GM13976 (cell line): ENCODE data around the gene HLX.

Experiments
- DNase-seq: peaks from one replicate; pipeline ENCODE4 v3.0.0; 2012; ENCODE audit warnings: low spot score
- in situ Hi-C: fragments of 300-500 bp; cut with MboI; formaldehyde crosslinking; loops from one replicate; pipeline ENCODE4 v1.12.0; 2022; ENCODE audit warnings: low sequenced_read_pairs, mixed read lengths, inconsistent platforms; ENCODE audit not compliant: unreplicated experiment
- TF ChIP-seq, protein P1 (sequence below): IDR thresholded peaks from 2 replicates; pipeline ENCODE4 v1.5.1; 2012; ENCODE audit warnings: borderline replicate concordance, mild to moderate bottlenecking; ENCODE audit not compliant: insufficient read depth; ENCODE audit errors: extremely low read depth, missing control alignments, control extremely low read depth

Gene HLX

DNA sequence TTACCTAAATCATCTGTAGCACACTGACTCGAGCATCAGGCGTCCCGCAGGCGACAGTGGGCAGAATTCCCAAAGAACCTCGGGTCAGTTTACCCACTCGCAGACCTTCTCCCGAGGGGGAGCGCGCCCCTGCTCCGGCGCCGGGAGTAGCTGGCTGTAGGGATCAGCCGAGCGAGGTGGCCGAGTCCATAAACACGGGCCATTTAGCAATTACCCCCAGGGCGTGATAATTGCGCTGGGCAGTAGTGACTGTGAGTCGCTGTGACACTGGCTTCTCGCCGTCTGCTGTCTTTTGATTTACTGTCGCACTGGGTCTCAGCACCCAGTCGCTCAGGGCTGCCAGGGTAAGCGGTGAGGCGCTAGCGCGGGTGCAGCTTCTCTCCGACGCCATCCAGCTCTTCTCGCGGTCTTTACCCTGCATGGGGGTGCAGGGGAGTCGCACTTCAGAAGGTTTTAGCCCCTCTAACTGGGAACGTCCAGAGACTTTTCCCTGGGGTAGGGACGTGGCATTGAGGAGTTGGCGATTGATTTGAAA, 16.2 kb downstream of the HLX start:
- in situ Hi-C loops, result no loop called here
- DNase-seq, result peak; percentile 12
- TF ChIP-seq, protein P1, sequence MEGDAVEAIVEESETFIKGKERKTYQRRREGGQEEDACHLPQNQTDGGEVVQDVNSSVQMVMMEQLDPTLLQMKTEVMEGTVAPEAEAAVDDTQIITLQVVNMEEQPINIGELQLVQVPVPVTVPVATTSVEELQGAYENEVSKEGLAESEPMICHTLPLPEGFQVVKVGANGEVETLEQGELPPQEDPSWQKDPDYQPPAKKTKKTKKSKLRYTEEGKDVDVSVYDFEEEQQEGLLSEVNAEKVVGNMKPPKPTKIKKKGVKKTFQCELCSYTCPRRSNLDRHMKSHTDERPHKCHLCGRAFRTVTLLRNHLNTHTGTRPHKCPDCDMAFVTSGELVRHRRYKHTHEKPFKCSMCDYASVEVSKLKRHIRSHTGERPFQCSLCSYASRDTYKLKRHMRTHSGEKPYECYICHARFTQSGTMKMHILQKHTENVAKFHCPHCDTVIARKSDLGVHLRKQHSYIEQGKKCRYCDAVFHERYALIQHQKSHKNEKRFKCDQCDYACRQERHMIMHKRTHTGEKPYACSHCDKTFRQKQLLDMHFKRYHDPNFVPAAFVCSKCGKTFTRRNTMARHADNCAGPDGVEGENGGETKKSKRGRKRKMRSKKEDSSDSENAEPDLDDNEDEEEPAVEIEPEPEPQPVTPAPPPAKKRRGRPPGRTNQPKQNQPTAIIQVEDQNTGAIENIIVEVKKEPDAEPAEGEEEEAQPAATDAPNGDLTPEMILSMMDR, result no peak

GRCh38 chr1:220896092-220896491, 16.8 kb downstream of the HLX start:
- in situ Hi-C loops, result no loop called here
- DNase-seq, result no peak
- TF ChIP-seq, protein P1, result no peak

- no peak for DNase-seq
- TF ChIP-seq, protein P1, result no peak
- in situ Hi-C loops, result no loop called here
Observed at GRCh38 chr1:220900842-220901241, 21.6 kb downstream of the HLX start.

DNA sequence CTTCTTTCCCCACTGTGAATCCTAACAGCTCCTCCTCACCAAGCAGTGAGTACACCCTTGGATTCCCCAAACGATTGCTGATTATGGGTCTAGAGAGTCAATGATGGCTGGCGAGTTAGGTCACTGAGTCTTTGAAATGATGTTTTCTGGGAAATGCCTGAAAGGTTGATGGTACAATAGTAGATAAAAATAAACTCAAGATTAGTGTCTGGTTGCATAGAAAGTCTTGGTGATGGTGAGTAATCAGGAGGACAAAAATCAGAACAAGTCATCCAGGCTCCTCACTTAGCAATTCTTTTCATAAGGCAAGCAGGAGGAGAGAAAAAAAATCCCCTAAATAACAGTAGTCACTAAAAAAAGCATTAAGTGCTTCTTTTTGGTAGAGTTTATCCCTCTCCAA, 22.6 kb downstream of the HLX start:
- in situ Hi-C loops, result no loop called here
- DNase-seq, result no peak
- TF ChIP-seq, protein P1, result no peak

DNA sequence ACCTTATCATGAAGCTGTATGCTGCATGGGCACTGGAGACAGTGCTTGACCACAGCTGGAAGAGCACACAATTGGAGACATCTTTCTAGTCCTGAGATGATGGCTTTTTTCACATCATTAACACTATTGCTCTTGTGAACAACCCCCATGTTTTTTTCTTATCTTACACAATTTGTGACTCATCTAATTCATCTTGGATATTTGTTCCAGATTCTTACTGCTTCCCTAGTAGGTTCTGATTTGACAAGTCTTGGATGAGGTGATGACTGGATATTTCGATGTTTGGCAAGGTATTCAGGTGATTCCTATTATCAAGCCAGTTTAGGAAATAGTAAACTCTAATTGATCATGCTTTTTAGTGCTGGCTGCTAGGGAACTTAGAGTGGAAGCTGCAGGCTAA, 23.7 kb downstream of the HLX start:
- no peak for DNase-seq
- TF ChIP-seq, protein P1, result no peak
- in situ Hi-C loops, result no loop called here

DNA sequence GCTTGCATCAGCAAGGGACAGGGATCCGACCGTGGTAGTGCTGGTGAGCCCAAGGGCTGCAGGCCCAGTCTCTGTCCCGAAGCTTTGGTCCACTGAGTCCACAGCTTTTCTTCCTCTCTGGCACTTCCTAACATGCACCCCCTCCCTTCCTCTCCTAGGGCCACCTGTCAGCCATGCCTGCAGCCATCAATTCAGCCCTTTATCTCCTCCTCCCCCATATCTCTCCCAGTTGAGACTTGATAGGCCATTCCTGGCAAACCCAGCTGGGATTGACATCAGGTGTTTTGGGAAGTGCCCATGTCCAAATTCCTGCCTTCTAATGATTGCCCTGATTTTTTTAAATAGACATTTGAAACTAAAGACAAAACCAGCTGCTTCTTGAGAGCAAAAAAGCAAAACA, 25.6 kb downstream of the HLX start:
- DNase-seq, result no peak
- in situ Hi-C loops, result no loop called here
- TF ChIP-seq, protein P1, result no peak
